NOMO-1 treated with DMSO at 0.1 percent for 48 hours (cell line): ENCODE results near the gene IVNS1ABP.
"Not testable (repeated sequence)": the region's sequence is repeated elsewhere in the genome, so short reads cannot be mapped to it uniquely, and the experiment has no call there.

ENCODE experiments used
- DNase-seq: peaks from one replicate; lab custom pipeline; 2025; ENCODE audit not compliant: unreplicated experiment; lab: John Stamatoyannopoulos, UW

Gene IVNS1ABP

DNA sequence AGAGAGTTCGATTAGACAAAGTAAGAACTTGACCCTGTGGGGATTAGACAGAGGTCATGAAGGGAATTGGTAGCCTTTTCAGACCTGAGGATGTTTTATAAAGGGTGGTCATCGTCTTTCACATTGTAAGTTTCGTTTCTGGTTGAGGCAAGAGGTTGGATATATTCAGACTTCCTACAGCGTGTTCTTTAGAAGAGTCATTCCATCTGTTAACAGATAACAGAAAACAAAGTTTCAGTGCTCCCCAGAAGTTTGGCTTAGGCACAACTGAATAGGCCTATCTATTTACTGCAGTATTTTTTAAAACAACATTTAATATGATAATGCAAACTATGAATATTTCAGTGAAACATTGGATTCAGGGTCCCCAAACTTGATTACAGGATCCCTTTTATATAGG lies 17.1 kb upstream of the IVNS1ABP start:
- no peak for DNase-seq

- DNase-seq, result peak; percentile 18
Observed at GRCh38 chr1:185328255-185328654, 11.2 kb upstream of the IVNS1ABP start.

GRCh38 chr1:185325413-185325812 lies 8.4 kb upstream of the IVNS1ABP start:
- no peak for DNase-seq

- no peak for DNase-seq
Observed at GRCh38 chr1:185324118-185324517, 7.1 kb upstream of the IVNS1ABP start.

DNA sequence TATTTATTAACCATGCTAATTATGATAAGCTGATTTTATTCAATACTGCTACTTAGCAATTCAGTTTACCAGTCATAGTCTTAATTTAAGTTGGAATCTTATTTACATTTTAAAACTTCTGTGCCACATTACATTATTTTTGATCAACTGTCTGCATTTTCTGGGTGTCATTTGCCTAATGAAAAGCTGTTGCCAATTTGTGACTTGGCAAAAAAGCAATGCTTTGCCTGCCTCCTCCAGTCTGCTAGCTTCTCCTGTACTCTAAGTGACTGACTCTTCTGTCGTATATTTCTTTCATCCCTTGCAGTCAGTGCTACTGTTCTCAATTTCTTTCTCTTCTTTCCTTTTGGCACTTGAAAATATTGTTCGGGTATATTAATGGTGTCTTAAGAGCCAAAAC lies 5.6 kb upstream of the IVNS1ABP start:
- no peak for DNase-seq

GRCh38 chr1:185321653-185322221 lies 4.7 kb upstream of the IVNS1ABP start:
- not testable (repeated sequence) for DNase-seq

DNA sequence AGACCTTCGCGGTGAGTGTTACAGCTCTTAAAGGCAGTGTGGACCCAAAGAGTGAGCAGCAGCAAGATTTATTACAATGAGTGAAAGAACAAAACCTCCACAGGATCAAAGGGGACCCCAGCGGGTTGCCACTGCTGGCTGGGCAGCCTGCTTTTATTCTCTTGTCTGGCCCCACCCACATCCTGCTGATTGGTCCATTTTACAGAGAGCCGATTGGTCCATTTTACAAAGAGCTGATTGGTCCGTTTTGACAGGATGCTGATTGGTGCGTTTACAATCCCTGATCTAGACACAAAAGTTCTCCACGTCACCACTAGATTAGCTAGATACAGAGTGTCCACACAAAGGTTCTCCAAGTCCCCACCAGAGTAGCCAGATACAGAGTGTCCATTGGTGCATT lies 4.1 kb upstream of the IVNS1ABP start:
- not testable (repeated sequence) for DNase-seq

GRCh38 chr1:185319139-185319475 lies 2.1 kb upstream of the IVNS1ABP start:
- no peak for DNase-seq

GRCh38 chr1:185318431-185319138 lies 1.5 kb upstream of the IVNS1ABP start:
- no peak for DNase-seq

GRCh38 chr1:185317886-185318310 lies 855 bp upstream of the IVNS1ABP start:
- peak; percentile 91 for DNase-seq

GRCh38 chr1:185316163-185317033 lies 645 bp downstream of the IVNS1ABP start:
- DNase-seq, result peak; percentile 61

DNA sequence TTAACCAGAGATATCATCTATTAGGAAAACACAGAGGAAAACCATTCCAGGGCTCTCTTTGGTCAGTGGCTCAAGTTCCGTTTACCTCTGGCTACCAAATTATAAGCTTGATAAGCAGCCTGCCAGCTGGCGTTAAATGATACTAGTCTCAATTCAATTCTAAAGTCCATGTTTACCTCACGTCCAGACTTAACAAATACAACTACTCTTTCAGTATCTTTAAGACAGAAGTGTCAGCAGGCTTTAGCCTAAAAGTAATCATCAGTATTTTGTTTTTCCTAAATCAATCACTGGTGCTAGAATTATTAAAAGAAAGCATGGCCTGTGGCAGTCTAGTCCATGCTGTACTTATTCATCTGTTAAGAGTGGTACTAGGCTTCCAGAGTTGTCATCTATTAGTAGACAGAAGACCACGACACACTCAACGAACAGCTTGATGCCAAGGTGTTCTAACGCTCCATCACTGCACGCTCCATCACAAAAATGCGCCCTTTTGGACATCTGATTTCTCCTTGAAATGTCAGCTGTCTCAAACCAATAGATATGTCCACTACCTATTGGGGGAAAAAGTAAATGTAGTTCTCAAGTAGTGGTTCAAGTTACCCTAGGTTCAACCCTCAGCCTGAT lies 1.5 kb downstream of the IVNS1ABP start:
- DNase-seq, result no peak

DNA sequence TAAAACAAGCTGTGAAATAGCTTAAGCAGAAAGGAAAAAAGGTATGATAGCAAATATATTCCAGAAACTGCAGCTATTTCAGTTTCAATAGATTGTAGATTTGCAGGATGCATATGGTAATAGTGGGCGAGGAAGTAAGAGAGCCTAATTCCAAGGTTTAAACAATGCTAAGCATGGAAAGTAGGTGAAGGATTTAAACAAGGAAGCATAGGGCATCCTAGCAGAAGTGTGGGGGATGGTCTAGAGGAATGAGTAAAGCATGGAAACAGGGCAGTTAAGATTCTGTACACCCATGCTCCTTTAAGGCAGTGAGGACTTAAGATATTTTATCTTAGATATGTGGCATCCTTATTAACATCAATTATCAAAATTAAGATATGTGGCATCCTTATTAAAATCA lies 2.6 kb downstream of the IVNS1ABP start:
- DNase-seq, result no peak

DNA sequence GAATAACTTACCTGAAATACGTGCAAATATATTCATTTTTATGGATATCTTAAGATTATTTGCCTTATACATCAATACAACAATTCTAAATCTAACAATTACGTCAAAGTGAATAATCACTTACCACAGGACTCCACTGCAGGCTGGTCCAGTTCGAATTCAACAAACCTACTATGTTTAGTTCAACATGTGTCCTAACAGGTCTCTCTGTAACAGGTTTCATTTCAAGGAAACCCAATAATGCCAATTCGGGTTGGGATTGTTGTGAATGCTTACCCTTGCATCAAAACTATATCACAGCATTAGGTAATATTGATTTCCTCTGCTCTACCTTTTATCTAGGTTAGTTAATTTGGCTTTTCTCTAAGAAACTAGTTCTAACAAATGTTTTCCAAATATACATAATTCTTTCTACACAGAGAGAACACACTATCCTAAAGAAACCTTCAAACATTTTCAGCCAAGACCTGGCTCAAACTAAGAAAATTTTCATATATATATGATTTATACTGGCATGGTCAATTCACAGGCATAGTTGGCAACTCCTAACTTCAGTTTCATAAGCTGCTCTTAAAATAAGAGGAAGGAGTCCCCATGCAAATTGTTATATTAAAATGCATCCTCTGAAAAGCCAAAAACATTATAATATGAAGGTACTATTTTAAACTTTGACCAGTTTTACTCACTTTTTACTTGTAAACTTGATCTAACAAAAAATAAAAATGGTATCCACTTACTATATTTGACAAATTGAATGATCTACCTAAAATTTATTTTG lies 4.5 kb downstream of the IVNS1ABP start:
- DNase-seq, result peak; percentile 43

- DNase-seq, result no peak
Observed at GRCh38 chr1:185311589-185312225, 5.3 kb downstream of the IVNS1ABP start.

GRCh38 chr1:185309566-185309965 lies 7.5 kb downstream of the IVNS1ABP start:
- DNase-seq, result no peak

GRCh38 chr1:185308126-185308525 lies 8.9 kb downstream of the IVNS1ABP start:
- DNase-seq, result no peak

- no peak for DNase-seq
Observed at GRCh38 chr1:185305419-185305818, 11.6 kb downstream of the IVNS1ABP start.

- DNase-seq, result no peak
Observed at GRCh38 chr1:185300152-185300551, 16.9 kb downstream of the IVNS1ABP start.

DNA sequence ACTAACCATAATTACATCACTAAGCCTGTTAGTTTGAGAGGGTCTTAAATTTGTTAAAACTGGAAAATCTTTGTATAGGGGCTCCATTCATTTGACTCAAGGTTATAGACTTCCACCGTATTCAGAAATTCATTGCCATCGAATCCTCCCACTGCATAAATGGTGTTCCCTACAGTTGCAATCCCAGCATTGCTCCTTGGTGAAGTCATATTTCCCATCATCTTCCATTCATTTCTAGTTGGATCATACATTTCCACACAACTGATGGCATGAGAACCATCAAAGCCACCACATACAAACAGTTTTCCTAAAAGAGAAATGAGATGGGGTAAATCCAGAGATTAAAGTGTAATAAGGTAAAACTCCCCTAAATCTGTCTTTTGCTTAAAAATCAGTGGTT lies 19.1 kb downstream of the IVNS1ABP start:
- DNase-seq, result no peak
